Osteoblast (primary cell): ENCODE measurements around the gene RAB24. TPM values are rescaled to one million over a fixed set of nuclear protein-coding genes. Genes with fewer than 3 reads are reported as not detected.

ENCODE experiments used
- DNase-seq: peaks from one replicate; pipeline ENCODE4 v3.0.0; 2011; ENCODE audit warnings: low spot score, mixed read lengths; ENCODE audit not compliant: insufficient read length; ENCODE audit errors: missing footprints
- H2AFZ ChIP-seq: 2 replicates; pipeline ENCODE4 v1.6.0; 2011; ENCODE audit warnings: mild to moderate bottlenecking, low read length
- H3K27ac ChIP-seq: 2 replicates; pipeline ENCODE4 v1.5.1; 2011; ENCODE audit warnings: mild to moderate bottlenecking, low read depth, low read length, moderate library complexity
- H3K27me3 ChIP-seq: 2 replicates; pipeline ENCODE4 v1.6.0; 2012; ENCODE audit warnings: mild to moderate bottlenecking, control low read depth, inconsistent platforms, low read length, moderate library complexity; ENCODE audit not compliant: insufficient read depth
- H3K36me3 ChIP-seq: 2 replicates; pipeline ENCODE4 v1.5.1; 2011; ENCODE audit warnings: mild to moderate bottlenecking, low read length, control low read depth, moderate library complexity; ENCODE audit not compliant: insufficient read depth
- H3K4me1 ChIP-seq: 2 replicates; pipeline ENCODE4 v1.5.1; 2011; ENCODE audit warnings: mild to moderate bottlenecking, low read length, control low read depth, moderate library complexity; ENCODE audit not compliant: insufficient read depth
- H3K4me2 ChIP-seq: 2 replicates; pipeline ENCODE4 v1.6.0; 2011; ENCODE audit warnings: mild to moderate bottlenecking, low read length; ENCODE audit not compliant: insufficient read depth
- H3K4me3 ChIP-seq: fragments of 200-600 bp; sonication (generic); 3 replicates; pipeline ENCODE4 v1.5.1; 2012; ENCODE audit warnings: mild to moderate bottlenecking, low read length, inconsistent platforms; ENCODE audit not compliant: insufficient read depth
- H3K79me2 ChIP-seq: 2 replicates; pipeline ENCODE4 v1.6.0; 2012; ENCODE audit warnings: mild to moderate bottlenecking, low read length, control low read depth, inconsistent platforms; ENCODE audit not compliant: insufficient read depth
- H3K9me3 ChIP-seq: 2 replicates; pipeline ENCODE4 v1.5.1; 2011; ENCODE audit warnings: low read depth, low read length, control low read depth
- H4K20me1 ChIP-seq: 2 replicates; pipeline ENCODE4 v1.6.0; 2012; ENCODE audit warnings: mild to moderate bottlenecking, low read length, control low read depth; ENCODE audit not compliant: insufficient read depth
- CTCF ChIP-seq: IDR thresholded peaks from 2 replicates; pipeline ENCODE4 v1.5.1; 2011; ENCODE audit warnings: mild to moderate bottlenecking, low read depth, low read length, moderate library complexity; ENCODE audit errors: extremely low read depth
- total RNA-seq: library from RNA; depleted of rRNA; stranded (reverse); fragments of >200 nt; gene quantifications from 2 replicates; pipeline ENCODE4 v1.2.3, GENCODE V29; 2012

Gene RAB24
- total RNA-seq, 1 donor, result 22.8 TPM

DNA sequence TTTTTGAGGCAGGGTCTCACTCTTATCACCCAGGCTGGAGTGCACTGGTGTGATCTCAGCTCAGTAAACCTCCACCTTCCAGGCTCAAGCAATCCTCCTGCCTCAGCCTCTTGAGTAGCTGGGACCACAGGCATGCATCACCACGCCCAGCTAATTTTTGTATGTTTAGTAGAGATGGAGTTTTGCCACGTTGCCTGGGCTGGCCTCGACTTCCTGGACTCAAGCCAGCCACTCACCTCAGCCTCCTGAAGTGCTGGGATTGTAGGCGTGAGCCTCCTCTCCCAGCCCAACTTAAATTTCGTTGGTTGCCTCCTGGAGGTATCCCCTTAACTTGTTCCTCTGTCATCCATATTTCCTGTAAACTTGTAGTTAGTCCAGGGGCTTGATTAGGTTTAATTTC lies 47.2 kb downstream of the RAB24 start:
- Histone ChIP-seq H4K20me1 (no peaks in the 10 kb centered on the region), H3K27ac (no peak overlapping the region), H2AFZ (no peak overlapping the region), H3K36me3 (peaks cover 81% of the 10 kb centered on the region), H3K4me2 (no peak overlapping the region), H3K9me3 (no peaks in the 10 kb centered on the region), H3K27me3 (no peaks in the 10 kb centered on the region), H3K4me1 (no peaks in the 10 kb centered on the region), H3K4me3 (no peak overlapping the region), H3K79me2 (peaks cover 17% of the 10 kb centered on the region)
- TF ChIP-seq CTCF, result no peak
- no peak for DNase-seq

GRCh38 chr5:177253252-177253651 lies 50.3 kb downstream of the RAB24 start:
- no peaks in the 10 kb centered on the region for H3K27me3 ChIP-seq
- H3K27ac ChIP-seq, result no peak overlapping the region
- peaks cover 3% of the 10 kb centered on the region for H4K20me1 ChIP-seq
- no peak overlapping the region for H2AFZ ChIP-seq
- H3K79me2 ChIP-seq, result peaks cover 17% of the 10 kb centered on the region
- H3K9me3 ChIP-seq, result no peaks in the 10 kb centered on the region
- H3K4me3 ChIP-seq, result no peak overlapping the region
- H3K36me3 ChIP-seq, result peaks cover 77% of the 10 kb centered on the region
- DNase-seq, result no peak
- H3K4me2 ChIP-seq, result no peak overlapping the region
- H3K4me1 ChIP-seq, result no peaks in the 10 kb centered on the region
- TF ChIP-seq CTCF, result no peak

Other genes with a start within 250 kb of the RAB24 start
- 0.29 and 1.1 TPM in 2 replicates for gene FGFR4, start 216.8 kb downstream of the RAB24 start, total RNA-seq
- gene NSD1, start 169.9 kb downstream of the RAB24 start, total RNA-seq, result 48.6 and 53.2 TPM in 2 replicates
- 69.5 and 82.2 TPM in 2 replicates for gene PRELID1, start 80 bp upstream of the RAB24 start, total RNA-seq
- gene MXD3, start 8.2 kb upstream of the RAB24 start, total RNA-seq, result 2.7 and 3.3 TPM in 2 replicates
- 295 and 356 TPM in 2 replicates for gene LMAN2, start 47.9 kb upstream of the RAB24 start, total RNA-seq
- 7.4 and 9.4 TPM in 2 replicates for gene RGS14, start 54.2 kb upstream of the RAB24 start, total RNA-seq
- gene SLC34A1, start 80.7 kb upstream of the RAB24 start, total RNA-seq, result not detected in 2 replicates
- gene PFN3, start 96.9 kb upstream of the RAB24 start, total RNA-seq, result not detected in 2 replicates
- not detected in 2 replicates for gene F12, start 105.8 kb upstream of the RAB24 start, total RNA-seq
- gene GRK6, start 123.0 kb upstream of the RAB24 start, total RNA-seq, result 18.3 and 19.2 TPM in 2 replicates
- 10.0 and 12.7 TPM in 2 replicates for gene PRR7, start 143.1 kb upstream of the RAB24 start, total RNA-seq
- 121 and 139 TPM in 2 replicates for gene DBN1, start 169.9 kb upstream of the RAB24 start, total RNA-seq
- gene PDLIM7, start 193.9 kb upstream of the RAB24 start, total RNA-seq, result 157 and 159 TPM in 2 replicates
- 1.1 and 1.5 TPM in 2 replicates for gene DOK3, start 206.1 kb upstream of the RAB24 start, total RNA-seq
- gene DDX41, start 213.2 kb upstream of the RAB24 start, total RNA-seq, result 49.5 and 68.4 TPM in 2 replicates